Measurements from ENCODE around the gene LENG1.

The LENG1 gene

DNA sequence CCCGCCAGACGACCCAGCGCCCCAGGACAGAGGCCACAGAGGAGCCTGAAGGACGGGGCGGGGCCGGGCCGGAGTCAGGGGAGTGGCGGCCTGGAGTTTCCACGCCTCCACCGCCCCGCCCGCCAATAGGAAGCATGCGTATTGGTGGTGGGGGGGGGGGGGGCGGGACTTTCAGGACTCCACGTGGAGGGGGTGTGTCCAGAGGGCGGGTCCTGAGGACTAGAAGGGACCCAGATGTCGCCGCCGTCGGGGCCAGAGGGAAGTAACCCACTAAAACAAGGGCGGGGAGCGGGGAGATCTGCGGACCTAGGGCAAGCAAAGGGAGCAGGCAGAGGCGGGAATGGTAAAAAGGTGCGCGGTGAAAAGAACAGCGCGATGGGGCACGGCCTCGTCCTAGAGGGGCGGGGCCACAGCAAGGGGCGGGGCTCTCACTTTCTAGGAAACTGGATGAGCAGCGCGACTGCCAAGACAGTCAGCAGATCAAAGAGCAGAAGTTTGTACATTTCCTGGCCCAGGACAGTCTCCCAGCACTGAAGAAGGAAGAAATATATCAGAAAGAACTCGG lies 2.8 kb upstream of the LENG1 start:
- no peak for DNase-seq

DNA sequence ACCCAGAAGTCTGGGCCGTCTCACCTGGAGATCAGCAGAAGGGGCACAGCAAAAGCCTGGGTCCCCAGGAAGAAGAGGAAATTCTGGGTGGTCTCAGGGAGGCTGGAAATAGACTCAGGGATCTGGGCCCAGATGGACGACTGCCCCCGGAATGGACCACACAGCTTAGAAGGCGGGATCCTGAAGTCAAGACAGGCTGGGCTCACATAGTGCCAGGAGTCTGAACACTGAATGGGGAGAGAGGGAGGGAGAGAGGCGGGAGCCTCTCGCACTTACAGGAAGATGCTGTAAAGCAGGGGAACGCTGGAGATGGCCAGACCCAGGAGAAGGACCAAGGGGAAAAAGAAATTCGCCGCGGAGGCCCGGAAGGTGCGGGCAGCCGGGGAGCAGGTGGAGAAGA lies 1.3 kb upstream of the LENG1 start:
- DNase-seq = no peak

DNA sequence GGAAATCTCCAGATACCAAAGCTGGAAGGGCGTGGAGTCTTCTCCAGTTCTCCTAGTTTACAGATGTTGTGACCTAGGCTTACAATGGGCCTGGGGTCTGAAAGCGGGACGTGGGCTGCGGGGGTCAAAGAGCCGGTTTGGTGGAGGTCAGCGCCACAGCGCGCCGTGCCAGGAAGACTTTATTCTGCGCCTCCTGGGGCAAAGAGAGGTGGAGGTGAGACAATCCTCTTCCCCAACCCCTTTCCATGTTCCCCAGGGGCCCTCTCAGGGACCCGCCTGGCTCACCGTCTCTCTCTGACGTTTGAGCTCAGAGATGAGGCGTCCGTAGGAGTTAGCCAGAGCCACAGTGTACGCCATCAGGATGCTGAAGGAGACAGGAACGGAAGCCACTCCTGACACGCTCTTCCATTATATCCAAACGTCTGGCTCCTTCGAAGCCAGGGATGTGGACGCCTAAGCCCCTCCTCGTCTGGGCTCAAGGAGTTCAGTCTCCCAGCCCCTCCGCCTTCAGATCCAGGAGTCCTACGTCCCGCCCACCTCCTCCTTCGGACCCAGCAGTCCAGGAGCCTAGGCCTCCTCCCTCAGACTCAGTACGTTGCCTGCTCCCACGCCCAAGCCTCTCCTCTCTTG lies 776 bp upstream of the LENG1 start:
- DNase-seq = no peak

DNA sequence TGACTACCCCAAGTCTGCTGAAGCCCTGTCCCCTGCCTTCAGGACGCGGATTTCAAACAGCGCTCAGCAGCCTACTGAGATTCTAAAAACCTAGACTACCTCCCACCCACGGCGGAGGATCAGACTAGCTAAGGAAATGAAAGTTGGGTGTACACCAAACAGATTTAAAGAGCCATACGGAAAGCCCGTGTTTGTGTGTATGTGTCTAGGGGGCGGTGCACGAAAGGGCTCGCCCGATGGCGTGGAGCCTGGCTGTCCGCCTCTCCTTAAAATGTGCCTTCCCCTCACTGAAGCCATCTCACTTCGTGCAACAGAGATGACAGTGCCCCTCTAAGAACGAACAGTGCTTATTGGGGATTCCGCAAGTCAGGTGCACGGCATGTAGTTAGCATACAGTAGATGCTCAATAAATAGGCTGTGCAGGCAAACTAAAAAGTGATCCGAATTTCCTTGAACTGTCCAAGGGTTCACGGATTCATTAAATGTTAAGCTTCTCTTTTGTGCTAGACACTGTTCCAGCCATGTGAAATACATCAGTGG lies 639 bp downstream of the LENG1 start:
- DNase-seq = no peak

DNA sequence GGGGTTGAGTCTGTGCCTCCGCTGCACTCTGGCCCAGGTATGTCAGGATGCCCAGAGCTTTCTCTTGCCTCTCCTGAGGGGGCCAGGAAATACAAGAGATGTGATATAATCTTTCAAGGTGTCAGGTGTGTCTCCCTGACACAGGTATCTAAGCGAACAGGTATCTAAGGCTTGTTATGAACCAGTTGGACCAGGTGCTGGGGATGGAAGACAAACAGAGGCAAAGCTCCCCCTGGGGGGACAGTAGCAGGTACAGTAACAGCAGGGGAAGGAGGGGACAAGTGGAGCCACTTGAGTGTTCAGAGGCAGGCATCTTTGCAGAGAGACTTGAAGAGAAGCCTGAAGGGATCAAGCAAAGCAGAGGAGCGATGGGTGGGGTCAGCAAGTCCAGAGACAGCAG lies 2.6 kb downstream of the LENG1 start:
- DNase-seq = no peak

DNA sequence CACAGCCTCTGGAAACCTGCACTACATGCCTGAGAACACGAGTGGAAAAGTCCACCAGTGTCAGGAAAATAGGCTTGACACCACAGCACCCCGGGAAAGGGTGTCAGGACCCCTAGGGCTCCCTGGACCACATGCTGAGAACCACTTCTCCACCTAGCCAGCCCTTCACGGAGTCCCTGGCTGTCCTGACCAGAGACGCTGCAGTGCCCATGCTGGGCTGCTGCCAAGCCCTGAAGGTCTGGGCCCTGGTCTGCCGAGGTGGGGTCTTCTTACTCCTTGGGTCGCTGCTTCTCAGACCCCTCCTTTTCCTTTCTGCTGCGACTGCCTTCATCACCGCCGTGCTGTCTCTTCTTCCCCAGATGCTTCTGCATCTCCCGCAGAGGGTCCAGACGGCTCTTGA lies 3.0 kb downstream of the LENG1 start:
- DNase-seq = no peak

DNA sequence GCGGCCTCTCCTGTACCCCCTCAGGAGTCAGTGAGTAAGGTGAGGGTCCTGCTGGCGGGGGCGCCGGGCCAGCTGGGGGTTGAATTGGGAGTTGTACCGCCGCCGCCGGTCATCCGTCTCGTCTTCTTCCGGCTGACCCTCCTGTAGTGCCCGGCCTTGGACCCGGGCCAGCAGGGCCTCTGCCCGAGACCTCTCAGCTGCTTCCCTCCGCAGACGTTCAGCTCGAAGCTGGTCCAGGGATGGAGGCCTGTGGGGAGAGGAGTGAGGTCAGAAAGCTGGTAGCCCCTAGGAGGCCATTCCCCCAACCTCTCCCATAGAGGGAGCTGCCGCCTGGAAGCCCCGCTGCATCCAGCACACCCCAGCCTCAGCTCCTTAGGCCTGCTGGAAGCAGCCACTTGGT lies 3.8 kb downstream of the LENG1 start:
- DNase-seq = no peak

DNA sequence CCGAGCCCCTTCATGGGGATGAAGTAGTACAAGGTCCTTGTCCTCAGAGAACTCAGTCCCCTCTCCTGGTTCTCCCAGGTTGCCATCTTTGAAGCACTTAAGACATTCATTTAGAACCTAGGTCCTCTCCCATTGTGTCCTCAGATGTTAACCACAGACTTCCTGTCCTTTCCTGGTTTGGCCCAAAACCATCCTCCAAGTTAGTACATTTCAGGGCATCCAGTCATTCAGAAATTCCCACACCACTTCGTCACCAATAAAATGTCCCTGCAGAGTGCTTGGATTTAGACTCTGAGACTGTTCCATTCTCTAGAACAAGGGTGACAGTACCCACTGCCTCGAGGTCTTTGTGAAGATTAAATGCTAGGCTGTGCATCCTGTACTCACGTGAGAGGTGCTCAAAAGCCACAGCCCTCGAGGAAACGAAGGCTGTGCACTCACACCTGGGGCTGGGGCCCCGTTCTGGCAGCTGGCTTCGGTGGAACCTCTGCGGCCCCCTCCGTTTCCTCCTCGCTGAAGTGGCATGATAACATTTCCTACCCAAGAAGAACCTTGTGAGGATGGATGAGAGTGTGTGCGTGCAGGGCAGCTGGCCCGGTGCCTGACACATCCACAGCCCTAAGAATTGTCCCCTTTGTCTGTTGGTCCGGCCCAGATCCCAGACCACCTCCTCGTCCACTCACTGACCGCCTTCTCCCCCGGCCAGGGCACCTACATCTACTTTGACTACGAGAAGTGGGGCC lies 4.7 kb downstream of the LENG1 start:
- no peak for DNase-seq

DNA sequence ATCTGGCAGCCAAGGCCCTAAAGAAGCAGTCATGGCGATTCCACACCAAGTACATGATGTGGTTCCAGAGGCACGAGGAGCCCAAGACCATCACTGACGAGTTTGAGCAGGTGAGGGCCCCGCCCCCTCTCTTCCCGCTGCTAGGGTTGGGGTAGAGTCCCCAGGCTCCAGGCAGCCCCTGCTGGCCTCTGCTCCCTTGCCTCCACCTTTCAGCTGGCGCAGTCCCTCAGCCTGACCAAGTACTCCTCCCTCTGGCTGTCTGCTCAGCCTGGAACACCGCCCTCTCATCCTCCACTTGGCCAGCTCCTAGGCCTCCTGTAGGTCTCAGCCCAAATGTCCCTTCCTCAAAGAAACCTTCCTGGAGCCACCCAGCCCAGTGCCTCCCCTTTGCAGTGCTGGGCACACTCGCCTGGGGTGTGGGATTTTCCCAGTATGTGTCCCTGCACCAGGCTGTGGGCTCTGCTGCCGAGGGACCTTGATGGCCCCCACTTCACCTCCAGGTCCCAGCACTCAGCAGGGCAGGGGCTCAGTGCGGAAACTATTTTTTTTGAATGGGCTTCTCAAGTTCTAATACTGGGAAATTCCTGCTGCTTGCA lies 5.7 kb downstream of the LENG1 start:
- DNase-seq = no peak

DNA sequence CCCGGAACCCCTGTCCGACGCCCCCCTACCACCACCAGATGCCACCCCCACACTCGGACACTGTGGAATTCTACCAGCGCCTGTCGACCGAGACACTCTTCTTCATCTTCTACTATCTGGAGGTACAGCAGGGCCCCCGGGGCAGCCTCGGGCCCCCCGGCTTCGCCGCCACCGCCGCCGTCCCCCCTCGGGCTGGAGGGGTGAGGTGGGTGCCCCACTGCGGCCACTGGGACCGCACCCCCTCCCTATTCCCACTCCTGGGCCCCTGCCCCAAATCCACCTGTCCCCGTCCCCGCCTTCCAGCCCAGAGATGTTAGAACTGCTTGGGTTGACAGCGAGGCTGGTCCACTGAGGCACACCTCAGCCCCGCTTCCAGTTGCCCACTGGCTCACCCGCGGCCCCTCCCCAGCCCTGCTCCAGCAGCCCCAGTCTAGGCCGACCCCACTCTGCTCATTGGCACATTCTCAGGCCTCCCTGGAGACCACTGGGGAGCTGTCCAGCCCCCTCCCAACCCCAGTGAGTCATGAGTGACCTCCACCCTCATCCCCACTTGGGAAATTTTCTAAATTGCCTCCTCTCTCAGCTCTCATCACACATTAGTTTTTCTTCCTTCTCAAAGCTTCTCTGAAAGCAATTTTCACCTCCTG lies 6.5 kb downstream of the LENG1 start:
- no peak for DNase-seq

DNA sequence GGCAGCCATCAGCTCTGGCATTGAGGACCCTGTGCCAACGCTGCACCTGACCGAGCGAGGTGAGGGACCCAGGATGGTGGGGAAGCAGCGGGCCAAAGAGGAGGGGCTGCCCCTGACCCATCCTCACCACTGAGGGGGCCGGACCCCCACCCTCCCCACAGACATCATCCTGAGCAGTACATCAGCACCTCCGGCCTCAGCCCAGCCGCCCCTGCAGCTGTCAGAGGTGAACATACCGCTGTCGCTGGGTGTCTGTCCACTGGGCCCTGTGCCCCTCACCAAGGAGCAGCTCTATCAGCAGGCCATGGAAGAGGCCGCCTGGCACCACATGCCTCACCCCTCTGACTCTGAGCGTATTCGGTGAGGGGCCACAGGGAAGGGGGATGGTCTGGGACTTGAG lies 7.3 kb downstream of the LENG1 start:
- no peak for DNase-seq

DNA sequence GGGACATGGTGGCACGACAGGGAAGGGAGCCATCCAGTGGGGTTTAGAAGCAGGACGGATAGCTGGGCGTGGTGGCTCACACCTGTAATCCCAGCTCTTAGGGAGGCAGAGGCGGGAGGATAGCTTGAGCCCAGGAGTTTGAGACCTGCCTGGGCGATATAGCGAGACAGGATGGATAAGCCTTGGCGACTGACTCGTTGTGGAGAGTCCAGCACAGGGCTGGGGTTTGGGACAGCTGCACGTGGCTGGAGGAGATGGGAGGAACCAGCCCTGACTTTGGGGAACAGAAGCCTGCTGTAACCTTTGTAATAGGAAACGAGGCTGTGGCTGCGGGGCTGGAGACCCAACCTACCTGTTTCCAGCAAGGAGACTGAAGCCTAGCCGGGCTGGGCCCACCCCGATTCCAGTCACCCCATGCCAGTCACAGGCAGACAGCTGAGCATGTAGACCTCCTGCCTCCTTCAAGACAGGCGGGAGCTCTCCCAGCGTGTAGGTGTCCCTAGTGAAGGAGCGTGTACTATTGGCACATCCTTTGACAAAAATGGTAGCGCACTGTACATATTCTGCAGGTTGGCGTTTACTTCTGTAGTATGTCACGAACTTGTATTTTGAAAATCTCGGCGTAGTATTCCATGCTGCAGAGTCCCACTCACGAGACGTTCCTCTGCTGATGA lies 8.0 kb downstream of the LENG1 start:
- DNase-seq = no peak

DNA sequence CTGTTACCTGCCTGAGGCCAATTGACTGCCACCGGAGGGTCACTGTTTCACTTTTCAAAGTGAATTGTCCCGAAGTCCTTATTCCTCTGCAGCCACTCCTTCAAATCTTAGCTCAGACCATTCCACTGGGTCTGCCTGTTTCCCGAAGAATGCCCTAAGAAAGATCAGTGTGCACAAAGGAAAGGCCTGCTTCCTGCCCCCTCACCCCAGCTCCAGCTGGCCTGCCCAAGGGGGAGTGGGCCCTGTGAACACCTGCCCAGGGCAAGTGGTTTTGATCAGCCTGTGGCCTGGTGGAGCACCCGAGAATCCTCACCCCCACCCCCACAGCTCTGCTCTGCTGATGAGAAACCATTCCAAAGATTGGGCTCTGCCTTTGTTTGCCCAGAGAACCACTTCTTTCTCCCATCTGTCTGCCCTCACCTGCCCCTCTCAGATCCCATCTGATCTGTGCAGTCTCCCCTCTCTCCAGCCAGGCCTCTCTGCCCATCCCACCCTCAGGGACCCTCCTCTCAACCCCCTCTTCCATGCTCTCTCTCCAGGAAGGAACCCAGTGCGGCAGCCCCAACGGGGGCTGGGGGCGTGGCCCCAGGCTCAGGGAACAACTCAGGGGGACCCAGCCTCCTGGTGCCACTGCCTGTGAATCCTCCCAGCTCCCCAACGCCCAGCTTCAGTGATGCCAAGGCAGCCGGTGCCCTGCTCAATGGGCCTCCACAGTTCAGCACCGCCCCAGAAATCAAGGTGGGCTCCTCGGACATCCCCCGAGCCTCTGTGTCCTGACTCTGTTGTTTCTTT lies 10.3 kb downstream of the LENG1 start:
- no peak for DNase-seq

DNA sequence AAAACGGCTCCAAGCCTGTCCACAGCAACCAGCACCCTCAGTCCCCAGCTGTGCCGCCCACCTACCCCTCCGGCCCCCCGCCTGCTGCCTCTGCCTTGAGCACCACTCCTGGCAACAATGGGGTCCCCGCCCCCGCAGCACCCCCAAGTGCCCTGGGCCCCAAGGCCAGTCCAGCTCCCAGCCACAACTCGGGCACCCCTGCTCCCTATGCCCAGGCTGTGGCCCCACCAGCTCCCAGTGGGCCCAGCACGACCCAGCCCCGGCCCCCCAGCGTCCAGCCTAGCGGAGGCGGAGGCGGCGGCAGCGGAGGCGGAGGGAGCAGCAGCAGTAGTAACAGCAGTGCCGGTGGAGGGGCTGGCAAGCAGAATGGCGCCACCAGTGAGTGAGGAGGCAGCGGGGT lies 11.4 kb downstream of the LENG1 start:
- DNase-seq = no peak

DNA sequence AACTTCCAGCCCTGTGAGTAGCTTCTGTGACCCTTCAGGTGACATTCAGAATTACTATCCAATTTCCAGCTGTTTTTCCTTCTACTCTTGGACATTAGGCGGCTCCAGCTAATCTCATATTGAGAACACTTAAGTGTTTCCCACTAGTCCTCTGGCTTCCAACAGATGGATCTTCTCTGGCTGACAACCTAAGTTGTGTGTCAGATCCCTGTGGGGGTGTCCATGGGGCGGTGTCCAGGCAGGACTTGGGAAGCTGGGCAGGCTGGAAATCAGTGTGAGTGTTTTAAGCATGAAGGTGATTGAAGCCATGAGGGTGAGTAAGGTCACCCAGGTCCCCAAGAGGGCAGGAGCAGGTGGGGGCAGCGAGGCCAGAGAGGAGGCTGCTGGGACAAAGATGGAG lies 11.8 kb downstream of the LENG1 start:
- no peak for DNase-seq

DNA sequence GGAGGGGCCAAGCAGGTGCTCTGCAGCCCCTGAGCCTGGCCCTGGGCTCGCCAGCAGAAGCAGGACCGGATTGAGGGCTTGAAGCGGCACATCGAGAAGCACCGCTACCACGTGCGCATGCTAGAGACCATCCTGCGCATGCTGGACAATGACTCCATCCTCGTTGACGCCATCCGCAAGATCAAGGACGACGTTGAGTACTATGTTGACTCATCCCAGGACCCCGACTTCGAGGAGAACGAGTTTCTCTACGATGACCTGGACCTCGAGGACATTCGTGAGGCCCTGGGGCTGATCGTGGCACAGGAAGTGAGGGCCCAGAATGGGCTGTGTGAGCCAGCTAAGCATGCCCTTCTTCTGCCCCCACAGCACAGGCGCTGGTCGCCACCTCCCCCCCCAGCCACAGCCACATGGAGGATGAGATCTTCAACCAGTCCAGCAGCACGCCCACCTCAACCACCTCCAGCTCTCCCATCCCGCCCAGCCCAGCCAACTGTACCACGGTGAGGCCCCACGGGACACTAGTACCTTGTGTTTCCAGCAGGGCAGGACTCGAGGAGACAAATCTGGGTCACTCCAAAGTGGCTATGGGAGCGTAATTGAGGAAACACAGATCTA lies 13.9 kb downstream of the LENG1 start:
- DNase-seq = no peak

DNA sequence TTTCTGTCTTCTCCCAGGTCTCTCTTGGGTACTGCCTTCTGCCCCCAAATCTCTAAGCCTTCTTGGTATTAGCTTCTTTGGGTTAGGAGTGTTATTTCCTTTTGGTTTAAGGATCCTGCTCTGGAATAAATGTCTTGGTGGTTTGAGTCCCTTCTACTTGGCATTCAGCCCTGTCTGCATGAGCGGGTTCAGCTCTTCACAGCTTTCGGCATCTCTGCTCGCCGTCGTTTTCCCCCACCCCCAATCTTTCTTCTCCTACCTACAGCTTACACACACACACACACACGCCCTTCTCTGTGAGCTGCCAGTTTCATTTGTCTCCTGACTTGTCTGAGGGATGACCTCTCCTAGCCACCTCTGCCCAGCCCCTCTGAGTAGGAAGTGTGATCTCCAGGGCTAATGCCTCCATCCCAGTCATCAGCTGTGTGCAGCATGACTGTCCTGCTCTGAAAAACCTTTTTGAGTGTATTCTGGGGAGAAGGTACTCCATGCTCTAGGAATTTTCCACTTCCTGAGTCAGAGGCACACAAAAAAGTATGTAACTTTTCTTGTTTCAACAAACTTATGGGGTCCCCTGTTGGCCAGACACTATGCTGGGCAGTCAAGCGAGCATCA lies 17.2 kb downstream of the LENG1 start:
- DNase-seq = no peak

DNA sequence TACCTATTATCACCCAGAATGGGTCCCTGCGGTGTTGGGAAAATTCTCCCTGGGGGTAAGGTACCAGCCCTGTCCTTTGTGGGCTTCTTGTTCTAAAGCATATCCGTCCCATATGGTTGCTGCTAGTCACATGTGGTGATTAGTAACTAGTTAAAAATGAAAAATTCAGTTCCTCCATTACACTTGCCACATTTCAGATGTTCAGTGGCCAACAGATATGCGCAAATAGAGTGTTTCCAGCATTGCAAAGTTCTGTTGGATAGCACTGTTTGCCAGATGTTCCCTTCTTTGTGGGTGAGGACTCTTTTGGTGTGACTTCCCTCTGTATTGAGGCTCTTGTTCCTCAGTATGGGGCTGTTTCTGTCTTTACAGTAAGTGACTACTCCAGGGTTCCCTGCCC lies 18.2 kb downstream of the LENG1 start:
- DNase-seq = no peak

DNA sequence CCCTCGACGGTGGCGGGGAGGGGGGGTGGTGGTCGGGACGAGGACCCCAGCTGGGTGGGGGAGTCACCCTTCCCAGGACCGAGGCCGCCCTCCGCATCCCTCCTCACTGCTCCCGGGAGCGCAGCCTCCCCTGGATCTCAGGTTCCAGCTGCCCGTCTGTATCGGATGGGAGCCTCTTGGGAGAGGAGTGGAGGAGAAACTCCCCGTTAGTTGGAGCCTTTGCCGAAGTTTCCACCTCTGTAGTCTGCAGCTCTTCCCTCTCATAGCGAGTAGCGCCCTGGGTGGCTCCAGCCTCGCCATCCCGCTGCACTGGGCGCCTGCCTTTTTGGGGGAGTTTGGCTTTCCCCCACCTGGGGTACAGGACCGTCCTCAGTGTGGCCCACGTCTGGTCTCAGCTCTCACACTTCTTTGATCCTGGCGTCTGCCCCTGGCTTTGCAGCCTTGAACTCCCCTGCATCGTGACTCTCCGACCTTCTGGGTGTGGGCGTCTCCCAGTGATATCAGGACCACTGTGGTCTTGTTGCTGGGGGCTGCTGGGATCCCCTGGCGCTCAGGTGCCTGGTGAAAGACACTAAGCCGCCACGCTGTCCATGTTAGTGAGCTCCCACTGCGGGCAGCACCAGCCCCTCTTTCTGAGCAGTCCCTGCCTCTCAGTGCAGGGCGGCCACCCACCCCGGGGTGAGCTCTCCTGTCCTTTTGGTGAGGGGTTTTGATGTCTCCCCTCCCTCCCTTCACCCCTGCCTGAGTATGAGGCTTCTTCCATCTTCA lies 20.8 kb downstream of the LENG1 start:
- no peak for DNase-seq

Data from cerebellar nuclear complex (tissue), 1 donor.